IMR-90 (cell line): Measurements from ENCODE around the gene GCM1. TPM values are rescaled to one million over a fixed set of nuclear protein-coding genes. Genes with fewer than 3 reads are reported as not detected.

Experiments
- ATAC-seq: fragments of 200-7000 bp; cut with Tn5 transposase; 2 replicates; pipeline ENCODE4 v1.9.1; 2020; ENCODE audit warnings: low read depth, mild to moderate bottlenecking, moderate library complexity
- BruUV-seq: library from RNA; stranded (reverse); fragments of 400-500 nt; replicated peaks from 2 replicates; lab custom pipeline; 2021; lab: Mats Ljungman, UMichigan
- CTCF ChIA-PET: fragments of 300-600 bp; formaldehyde crosslinking; extraction: SDS; loops from one replicate; lab custom pipeline; 2021; ENCODE audit warnings: antibody characterized with exemption; lab: Yijun Ruan, JAX
- POLR2A ChIA-PET: fragments of 300-600 bp; sonication (Branson Sonifier 250); formaldehyde crosslinking; loops from one replicate; lab custom pipeline; 2022; ENCODE audit warnings: antibody characterized with exemption; ENCODE audit not compliant: unreplicated experiment; lab: Charles Lee
- DNase-seq: peaks from one replicate; pipeline ENCODE4 v3.0.0; 2013
- H2AFZ ChIP-seq: replicated peaks from 2 replicates; pipeline ENCODE3; 2013; ENCODE audit warnings: low read length, mild to moderate bottlenecking; ENCODE audit not compliant: poor library complexity
- H2AK5ac ChIP-seq: 2 replicates; pipeline ENCODE4 v1.6.1; 2013; ENCODE audit warnings: low read depth, low read length, inconsistent platforms
- H2AK9ac ChIP-seq: replicated peaks from 2 replicates; pipeline ENCODE3; 2013; ENCODE audit warnings: mild to moderate bottlenecking, low read depth, low read length, moderate library complexity; ENCODE audit not compliant: poor library complexity
- H2BK120ac ChIP-seq: 2 replicates; pipeline ENCODE4 v1.6.1; 2013; ENCODE audit warnings: low read depth, low read length, inconsistent platforms
- H2BK15ac ChIP-seq: 3 replicates; pipeline ENCODE4 v1.6.1; 2013; ENCODE audit warnings: low read depth, low read length, inconsistent platforms
- H2BK20ac ChIP-seq: 2 replicates; pipeline ENCODE4 v1.6.1; 2013; ENCODE audit warnings: low read depth, mild to moderate bottlenecking, inconsistent platforms, low read length, moderate library complexity
- H2BK5ac ChIP-seq: 2 replicates; pipeline ENCODE4 v1.6.1; 2013; ENCODE audit warnings: mild to moderate bottlenecking, low read depth, low read length, inconsistent platforms; ENCODE audit not compliant: poor library complexity, severe bottlenecking
- H3K14ac ChIP-seq: replicated peaks from 2 replicates; pipeline ENCODE4 v1.6.1; 2013; ENCODE audit warnings: low read depth, low read length, inconsistent platforms
- H3K18ac ChIP-seq: 2 replicates; pipeline ENCODE4 v1.6.1; 2013; ENCODE audit warnings: low read depth, low read length, control low read depth
- H3K23ac ChIP-seq: 2 replicates; pipeline ENCODE4 v1.6.1; 2013; ENCODE audit warnings: low read depth, low read length, inconsistent platforms
- H3K27ac ChIP-seq: 2 replicates; pipeline ENCODE4 v1.5.1; 2013; ENCODE audit warnings: mild to moderate bottlenecking, control low read depth, low read length; ENCODE audit not compliant: insufficient read depth
- H3K27me3 ChIP-seq: 2 replicates; pipeline ENCODE4 v1.6.1; 2013; ENCODE audit warnings: low read length; ENCODE audit not compliant: control insufficient read depth, insufficient read depth
- H3K36me3 ChIP-seq: 2 replicates; pipeline ENCODE4 v1.6.1; 2013; ENCODE audit warnings: low read length, mixed read lengths; ENCODE audit not compliant: control insufficient read depth, insufficient read depth
- H3K4ac ChIP-seq: 2 replicates; pipeline ENCODE4 v1.6.1; 2013; ENCODE audit warnings: low read depth, low read length, inconsistent platforms
- H3K4me1 ChIP-seq: 2 replicates; pipeline ENCODE4 v1.6.1; 2013; ENCODE audit warnings: low read length, mixed read lengths; ENCODE audit not compliant: control insufficient read depth, insufficient read depth
- H3K4me2 ChIP-seq: 2 replicates; pipeline ENCODE4 v1.6.1; 2013; ENCODE audit warnings: low read depth, mild to moderate bottlenecking, control low read depth, low read length, moderate library complexity
- H3K4me3 ChIP-seq: 2 replicates; pipeline ENCODE4 v1.5.1; 2013; ENCODE audit warnings: low read depth, mild to moderate bottlenecking, control low read depth, low read length, moderate library complexity; ENCODE audit not compliant: insufficient read depth
- H3K56ac ChIP-seq: 2 replicates; pipeline ENCODE4 v1.6.1; 2013; ENCODE audit warnings: low read length, inconsistent platforms; ENCODE audit not compliant: insufficient read depth; ENCODE audit errors: extremely low read depth
- H3K79me1 ChIP-seq, 2 experiments: 2 replicates each; pipeline ENCODE4 v1.6.1; 2013; ENCODE audit warnings: low read length in 2 of 2, inconsistent platforms in 1 of 2, low read depth in 1 of 2
- H3K9ac ChIP-seq: 2 replicates; pipeline ENCODE4 v1.6.1; 2013; ENCODE audit warnings: low read depth, low read length, control low read depth
- H3K9me1 ChIP-seq: 2 replicates; pipeline ENCODE4 v1.6.1; 2013; ENCODE audit warnings: low read length, inconsistent platforms; ENCODE audit not compliant: insufficient read depth
- H3K9me3 ChIP-seq: 2 replicates; pipeline ENCODE4 v1.6.1; 2013; ENCODE audit warnings: low read length; ENCODE audit not compliant: control insufficient read depth, insufficient read depth
- H4K20me1 ChIP-seq: 2 replicates; pipeline ENCODE4 v1.6.1; 2013; ENCODE audit warnings: low read length, inconsistent platforms; ENCODE audit not compliant: insufficient read depth
- H4K5ac ChIP-seq: 2 replicates; pipeline ENCODE4 v1.6.1; 2013; ENCODE audit warnings: mild to moderate bottlenecking, low read depth, low read length, control low read depth
- H4K8ac ChIP-seq, 2 experiments: 2 replicates each; pipeline ENCODE4 v1.6.1; 2013; ENCODE audit warnings: low read depth in 2 of 2, low read length in 2 of 2, control low read depth in 1 of 2, inconsistent platforms in 1 of 2
- H4K91ac ChIP-seq: 2 replicates; pipeline ENCODE4 v1.6.1; 2013; ENCODE audit warnings: low read depth, low read length, inconsistent platforms; ENCODE audit not compliant: insufficient read depth
- BHLHE40 ChIP-seq: fragments of 150-350 bp; IDR thresholded peaks from 2 replicates; pipeline ENCODE4 v1.6.1; 2016; ENCODE audit warnings: mild to moderate bottlenecking, low read depth, low read length
- CEBPB ChIP-seq: IDR thresholded peaks from 2 replicates; pipeline ENCODE4 v1.6.1; 2012; ENCODE audit warnings: low read depth, low read length, improper control_type of control experiment
- CHD1 ChIP-seq: IDR thresholded peaks from 2 replicates; pipeline ENCODE4 v1.6.1; 2012; ENCODE audit warnings: low read depth, low read length, improper control_type of control experiment
- CTCF ChIP-seq: conservative IDR thresholded peaks from 2 replicates; pipeline ENCODE4 v1.5.1; 2012; ENCODE audit warnings: mild to moderate bottlenecking, low read depth, low read length, improper control_type of control experiment
- FOS ChIP-seq: fragments of 150-350 bp; IDR thresholded peaks from 2 replicates; pipeline ENCODE4 v1.6.1; 2016; ENCODE audit warnings: low read depth, low read length
- MAFK ChIP-seq: IDR thresholded peaks from 2 replicates; pipeline ENCODE4 v1.6.1; 2012; ENCODE audit warnings: low read depth, low read length, improper control_type of control experiment
- MAZ ChIP-seq: IDR thresholded peaks from 2 replicates; pipeline ENCODE4 v1.6.1; 2012; ENCODE audit warnings: low read depth, mild to moderate bottlenecking, low read length, improper control_type of control experiment, moderate library complexity, borderline replicate concordance
- MXI1 ChIP-seq: IDR thresholded peaks from 2 replicates; pipeline ENCODE4 v1.6.1; 2012; ENCODE audit warnings: low read depth, mild to moderate bottlenecking, low read length, moderate library complexity, borderline replicate concordance
- NFE2L2 ChIP-seq: fragments of 150-350 bp; IDR thresholded peaks from 2 replicates; pipeline ENCODE4 v1.6.1; 2016; ENCODE audit warnings: low read depth, mild to moderate bottlenecking, low read length
- POLR2A ChIP-seq: IDR thresholded peaks from 2 replicates; pipeline ENCODE4 v1.6.1; 2012; ENCODE audit warnings: mild to moderate bottlenecking, low read depth, low read length
- RAD21 ChIP-seq: IDR thresholded peaks from 2 replicates; pipeline ENCODE4 v1.6.1; 2012; ENCODE audit warnings: low read length, improper control_type of control experiment
- RCOR1 ChIP-seq: IDR thresholded peaks from 2 replicates; pipeline ENCODE4 v1.6.1; 2012; ENCODE audit warnings: mild to moderate bottlenecking, low read length, improper control_type of control experiment; ENCODE audit not compliant: insufficient replicate concordance
- RFX5 ChIP-seq: IDR thresholded peaks from 2 replicates; pipeline ENCODE4 v1.8.0; 2012; ENCODE audit warnings: low read depth, mild to moderate bottlenecking, low read length, moderate library complexity
- SMC3 ChIP-seq: fragments of 150-350 bp; IDR thresholded peaks from 2 replicates; pipeline ENCODE4 v1.6.1; 2016; ENCODE audit warnings: low read depth, mild to moderate bottlenecking, antibody characterized with exemption, low read length, moderate library complexity
- dilution Hi-C: fragments of 300-500 bp; cut with HindIII; formaldehyde crosslinking; loops from one replicate; pipeline ENCODE4 v1.14.3; 2018; ENCODE audit warnings: low sequenced_read_pairs; ENCODE audit not compliant: unreplicated experiment
- in situ Hi-C: fragments of 300-500 bp; cut with MboI; formaldehyde crosslinking; loops from 3 replicates; pipeline ENCODE4 v1.14.3; 2019; ENCODE audit warnings: low sequenced_read_pairs, inconsistent platforms, mixed read lengths
- intact Hi-C: fragments of 100-400 bp; cut with micrococcal nuclease; formaldehyde crosslinking; loops from 2 replicates; pipeline ENCODE4 v1.10.0; 2022
- polyA plus RNA-seq, 3 experiments: library from polyadenylated mRNA; depleted of rRNA; stranded (reverse); fragments of >200 nt; gene quantifications; 2 replicates each; pipeline ENCODE4 v1.2.3, GENCODE V29; 2012; ENCODE audit warnings: low replicate concordance in 1 of 3
- total RNA-seq: library from RNA; depleted of rRNA; stranded (reverse); fragments of >200 nt; gene quantifications from 2 replicates; pipeline ENCODE4 v1.2.3, GENCODE V29; 2012
- TF ChIP-seq, protein P1 (sequence below): fragments of 150-350 bp; IDR thresholded peaks from 2 replicates; pipeline ENCODE4 v1.6.1; 2016; ENCODE audit warnings: low read depth, mild to moderate bottlenecking, low read length, moderate library complexity, borderline replicate concordance
- TF ChIP-seq, protein P2 (sequence below): fragments of 150-350 bp; IDR thresholded peaks from 2 replicates; pipeline ENCODE4 v1.6.1; 2017; ENCODE audit warnings: mild to moderate bottlenecking, antibody characterized with exemption, low read length, low read depth

Gene GCM1
- total and polyA plus RNA-seq, 2 of the 4 experiments (the other 2 are of a cell fraction): not detected

- Histone ChIP-seq H3K4me2 (no peak overlapping the region), H3K27ac (no peak overlapping the region), H3K9ac (no peak overlapping the region), H4K20me1 (peaks cover 3% of the 10 kb centered on the region; the same call in 1 of the 2 replicates), H2AK5ac (no peak overlapping the region), H3K4me1 (peaks cover 9% of the 10 kb centered on the region), H3K14ac (no peak overlapping the region), H2BK120ac (no peak overlapping the region), H3K56ac (no peak overlapping the region), H2BK20ac (no peak overlapping the region), H2BK5ac (no peak overlapping the region), H3K79me1 (no peaks in the 10 kb centered on the region; a peak in 1 of 4 replicates), H4K91ac (no peak overlapping the region), H3K23ac (no peak overlapping the region), H2AFZ (no peak overlapping the region), H3K9me1 (peaks cover 7% of the 10 kb centered on the region), H3K18ac (no peak overlapping the region), H2AK9ac (no peak overlapping the region), H3K4me3 (no peak overlapping the region), H3K36me3 (peaks cover 13% of the 10 kb centered on the region), H3K4ac (no peak overlapping the region), H4K8ac (no peak overlapping the region), H3K27me3 (no peaks in the 10 kb centered on the region), H2BK15ac (no peak overlapping the region), H3K9me3 (no peaks in the 10 kb centered on the region), H4K5ac (no peak overlapping the region)
- dilution Hi-C loops (no loop called here), intact Hi-C loops (loop anchor here (5.0 kb wide), 1 partner anchor 377 kb away; no protein-coding TSS in a partner anchor), in situ Hi-C loops (no loop called here)
- TF ChIP-seq RFX5 (no peak), NFE2L2 (no peak), CHD1 (no peak), MAFK (no peak), POLR2A (no peak), CEBPB (no peak), RCOR1 (no peak), MXI1 (no peak), FOS (no peak), RAD21 (no peak), MAZ (no peak), CTCF (no peak), SMC3 (no peak), BHLHE40 (no peak)
- TF ChIP-seq, protein P1, sequence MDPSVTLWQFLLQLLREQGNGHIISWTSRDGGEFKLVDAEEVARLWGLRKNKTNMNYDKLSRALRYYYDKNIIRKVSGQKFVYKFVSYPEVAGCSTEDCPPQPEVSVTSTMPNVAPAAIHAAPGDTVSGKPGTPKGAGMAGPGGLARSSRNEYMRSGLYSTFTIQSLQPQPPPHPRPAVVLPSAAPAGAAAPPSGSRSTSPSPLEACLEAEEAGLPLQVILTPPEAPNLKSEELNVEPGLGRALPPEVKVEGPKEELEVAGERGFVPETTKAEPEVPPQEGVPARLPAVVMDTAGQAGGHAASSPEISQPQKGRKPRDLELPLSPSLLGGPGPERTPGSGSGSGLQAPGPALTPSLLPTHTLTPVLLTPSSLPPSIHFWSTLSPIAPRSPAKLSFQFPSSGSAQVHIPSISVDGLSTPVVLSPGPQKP: no peak
- TF ChIP-seq, protein P2, sequence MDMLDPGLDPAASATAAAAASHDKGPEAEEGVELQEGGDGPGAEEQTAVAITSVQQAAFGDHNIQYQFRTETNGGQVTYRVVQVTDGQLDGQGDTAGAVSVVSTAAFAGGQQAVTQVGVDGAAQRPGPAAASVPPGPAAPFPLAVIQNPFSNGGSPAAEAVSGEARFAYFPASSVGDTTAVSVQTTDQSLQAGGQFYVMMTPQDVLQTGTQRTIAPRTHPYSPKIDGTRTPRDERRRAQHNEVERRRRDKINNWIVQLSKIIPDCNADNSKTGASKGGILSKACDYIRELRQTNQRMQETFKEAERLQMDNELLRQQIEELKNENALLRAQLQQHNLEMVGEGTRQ: no peak
- no TSS peak for BruUV-seq
- DNase-seq (no peak), ATAC-seq (no peak)
- POLR2A ChIA-PET: no interaction called here
- CTCF ChIA-PET: interaction anchor here (0.6 kb wide), 1 partner anchor 158 kb away, joined by 3 read pairs; no protein-coding TSS in a partner anchor
Measured at GRCh38 chr6:53104916-53105315, 43.7 kb downstream of the GCM1 start.
